GM19467 (cell line): ENCODE results near the gene KRTAP4-12.
"Not testable (repeated sequence)": the region's sequence is repeated elsewhere in the genome, so short reads cannot be mapped to it uniquely, and the experiment has no call there.

Source experiments
- ATAC-seq: cut with Tn5 transposase; IDR thresholded peaks from one replicate; pipeline ENCODE4 v1.9.1; 2021; ENCODE audit warnings: mild to moderate bottlenecking, moderate library complexity; ENCODE audit not compliant: unreplicated experiment

KRTAP4-12 gene

GRCh38 chr17:41123991-41124371 lies at the start of gene KRTAP4-12:
KRTAP4-12 (minus strand) TSS chr17:41124182; CDS start chr17:41124122, 60 bp downstream.
- ATAC-seq: not testable (repeated sequence)

GRCh38 chr17:41171886-41172285 lies 47.9 kb upstream of the KRTAP4-12 start:
- ATAC-seq: no peak

GRCh38 chr17:41168121-41168520 lies 44.1 kb upstream of the KRTAP4-12 start, which contains the start of gene KRTAP4-3:
KRTAP4-3 (minus strand) TSS chr17:41168221; CDS start chr17:41168172, 49 bp downstream.
- no peak for ATAC-seq

- ATAC-seq: no peak
These were observed 43.6 kb upstream of the KRTAP4-12 start for GRCh38 chr17:41167561-41167960.

- no peak for ATAC-seq
These were observed 39.8 kb upstream of the KRTAP4-12 start for GRCh38 chr17:41163828-41164227.

GRCh38 chr17:41160648-41161047 lies 36.7 kb upstream of the KRTAP4-12 start, which contains the start of gene KRTAP4-4:
KRTAP4-4 (minus strand) TSS chr17:41160748; CDS start chr17:41160691, 57 bp downstream.
- ATAC-seq: no peak

GRCh38 chr17:41160190-41160589 lies 36.2 kb upstream of the KRTAP4-12 start:
- ATAC-seq: not testable (repeated sequence)

GRCh38 chr17:41153856-41154255 lies 29.9 kb upstream of the KRTAP4-12 start:
- no peak for ATAC-seq

- no peak for ATAC-seq
These were observed 27.5 kb upstream of the KRTAP4-12 start for GRCh38 chr17:41151525-41151924.

- no peak for ATAC-seq
These were observed 26.0 kb upstream of the KRTAP4-12 start for GRCh38 chr17:41150026-41150425.

- ATAC-seq: no peak
These were observed 25.6 kb upstream of the KRTAP4-12 start, which contains the start of gene KRTAP4-5 for GRCh38 chr17:41149652-41149985. KRTAP4-5 (minus strand) TSS chr17:41149825; CDS start chr17:41149767, 58 bp downstream.

GRCh38 chr17:41148971-41149651 lies 25.1 kb upstream of the KRTAP4-12 start:
- ATAC-seq: not testable (repeated sequence)

- no peak for ATAC-seq
These were observed 23.7 kb upstream of the KRTAP4-12 start for GRCh38 chr17:41147531-41148204.

- ATAC-seq: no peak
These were observed 21.3 kb upstream of the KRTAP4-12 start for GRCh38 chr17:41145261-41145660.

- no peak for ATAC-seq
These were observed 20.9 kb upstream of the KRTAP4-12 start for GRCh38 chr17:41144846-41145245.

GRCh38 chr17:41141361-41141760 lies 17.4 kb upstream of the KRTAP4-12 start:
- no peak for ATAC-seq

- no peak for ATAC-seq
These were observed 16.6 kb upstream of the KRTAP4-12 start, which contains the start of gene KRTAP4-6 for GRCh38 chr17:41140360-41141131. KRTAP4-6 (minus strand) TSS chr17:41140544; CDS start chr17:41140487, 57 bp downstream.

GRCh38 chr17:41139865-41140264 lies 15.9 kb upstream of the KRTAP4-12 start:
- not testable (repeated sequence) for ATAC-seq

GRCh38 chr17:41133880-41134735 lies 10.1 kb upstream of the KRTAP4-12 start:
- ATAC-seq: no peak

GRCh38 chr17:41131979-41132378 lies 8.0 kb upstream of the KRTAP4-12 start:
- ATAC-seq: no peak
